HepG2 (cell line): ENCODE results near the gene ITGA7. TPM values are rescaled to one million over a fixed set of nuclear protein-coding genes. Genes with fewer than 3 reads are reported as not detected.

Experiments used
- ATAC-seq: fragments of 200-7000 bp; cut with Tn5 transposase; 3 replicates; pipeline ENCODE4 v1.9.1; 2020; ENCODE audit warnings: mild to moderate bottlenecking, moderate library complexity
- BruUV-seq: library from RNA; stranded (reverse); fragments of 400-500 nt; replicated peaks from 2 replicates; lab custom pipeline; 2021; lab: Mats Ljungman, UMichigan
- CTCF ChIA-PET: fragments of 300-600 bp; formaldehyde crosslinking; extraction: SDS; loops from one replicate; lab custom pipeline; 2021; ENCODE audit warnings: low total read pairs, inconsistent platforms, low intra/inter-chr PET ratio; lab: Yijun Ruan, JAX
- POLR2A ChIA-PET: fragments of 350-600 bp; sonication (Branson Sonifier 250); formaldehyde crosslinking; loops from one replicate; lab custom pipeline; 2020; ENCODE audit warnings: antibody characterized with exemption, inconsistent platforms; lab: Yijun Ruan, JAX
- DNase-seq: peaks from one replicate; pipeline ENCODE4 v3.0.0-alpha.2; 2015; ENCODE audit warnings: low spot score
- FAIRE-seq: peaks from 3 replicates; lab custom pipeline; 2011; peaks lifted over from hg19 to GRCh38; lab: Jason Lieb, UNC
- H2AFZ ChIP-seq: one replicate; pipeline ENCODE4 v1.6.1; 2011; ENCODE audit warnings: low read length, inconsistent platforms
- H3K27ac ChIP-seq: fragments of 300-600 bp; 3 replicates; pipeline ENCODE4 v1.8.0; 2011; ENCODE audit warnings: mixed run types, mild to moderate bottlenecking, mixed read lengths, low read length, inconsistent platforms; ENCODE audit not compliant: insufficient read depth; ENCODE audit errors: extremely low read length
- H3K27me3 ChIP-seq, 2 experiments: fragments of 200-600 bp in 1 of 2; 2 replicates in 1 of 2; 3 replicates in 1 of 2; pipeline versions ENCODE4 v1.6.0 to v1.8.0; 2011; ENCODE audit warnings: low read length in 2 of 2, mild to moderate bottlenecking in 2 of 2, moderate library complexity in 2 of 2, inconsistent platforms in 1 of 2; ENCODE audit not compliant: insufficient read depth in 2 of 2, control insufficient read depth in 1 of 2
- H3K36me3 ChIP-seq, 2 experiments: fragments of 200-600 bp in 1 of 2; replicated peaks in 1 of 2; 2 replicates in 1 of 2; 3 replicates in 1 of 2; pipeline versions ENCODE4 v1.5.1 to v1.8.0; 2011; ENCODE audit warnings: low read length in 2 of 2, inconsistent platforms in 1 of 2; ENCODE audit not compliant: insufficient read depth in 2 of 2, control insufficient read depth in 1 of 2
- H3K4me1 ChIP-seq: 2 replicates; pipeline ENCODE4 v1.5.1; 2012; ENCODE audit warnings: low read length, inconsistent platforms; ENCODE audit not compliant: insufficient read depth
- H3K4me2 ChIP-seq: 2 replicates; pipeline ENCODE4 v1.6.0; 2011; ENCODE audit warnings: low read depth, low read length, inconsistent platforms
- H3K4me3 ChIP-seq, 3 experiments: fragments of 200-600 bp in 1 of 3; sonication (generic), shearing (Covaris generic) in 1 of 3; replicated peaks in 1 of 3; 2 replicates each; pipeline ENCODE4 v1.5.1; 2011 to 2016; ENCODE audit warnings: low read length in 3 of 3, inconsistent platforms in 2 of 3, low read depth in 2 of 3, mild to moderate bottlenecking in 2 of 3, control low read depth in 1 of 3, mixed read lengths in 1 of 3; ENCODE audit not compliant: insufficient read depth in 1 of 3
- H3K79me2 ChIP-seq: one replicate; pipeline ENCODE4 v1.6.1; 2011; ENCODE audit warnings: low read length, inconsistent platforms; ENCODE audit not compliant: insufficient read depth
- H3K9ac ChIP-seq: 2 replicates; pipeline ENCODE4 v1.6.0; 2011; ENCODE audit warnings: mild to moderate bottlenecking, low read depth, low read length, inconsistent platforms; ENCODE audit not compliant: insufficient read depth
- H3K9me3 ChIP-seq: 2 replicates; pipeline ENCODE4 v1.5.1; 2012; ENCODE audit warnings: mild to moderate bottlenecking, low read length
- H4K20me1 ChIP-seq: 2 replicates; pipeline ENCODE4 v1.6.0; 2011; ENCODE audit warnings: inconsistent platforms, mild to moderate bottlenecking, low read length, moderate library complexity; ENCODE audit not compliant: insufficient read depth
- NBN ChIP-seq: fragments of 450-650 bp; conservative IDR thresholded peaks from 2 replicates; pipeline ENCODE4 v1.6.1; 2017
- ZFYVE20 ChIP-seq: sonication (generic); formaldehyde crosslinking; IDR thresholded peaks from 2 replicates; pipeline ENCODE4 v1.8.0; 2023; ENCODE audit warnings: low read depth, mild to moderate bottlenecking, moderate library complexity, missing genetic modification reagents, borderline replicate concordance
- WGBS: methylation state at CpG from one replicate; pipeline ENCODE4 v1.1.6; 2017; ENCODE audit warnings: low lambda C conversion rate; 5-methylcytosine and 5-hydroxymethylcytosine counted together
- in situ Hi-C: cut with HindIII; loops from 2 replicates; pipeline ENCODE4 v1.10.0; 2017; ENCODE audit warnings: low pct_unique_long_range_greater_than_20kb; ENCODE audit not compliant: extremely low pct_ligation_motif_present
- intact Hi-C: fragments of 100-400 bp; cut with micrococcal nuclease; formaldehyde crosslinking; loops from one replicate; pipeline ENCODE4 v1.10.0; 2022; ENCODE audit not compliant: unreplicated experiment
- polyA plus RNA-seq, 8 experiments: library from polyadenylated mRNA; depleted of rRNA in 3 of 8; stranded (reverse) in 7 of 8; unstranded in 1 of 8; fragments of >200 nt; fragmentation: Illumina TruSeq in 4 of 8; extraction: Trizol in 4 of 8; gene quantifications; 2 replicates each; pipeline versions ENCODE4 v1.2.1 to v1.2.3, GENCODE V29; 2011 to 2016; ENCODE audit warnings: low read depth in 4 of 8, missing spikeins in 1 of 8, mixed read lengths in 1 of 8; ENCODE audit not compliant: insufficient read depth in 1 of 8
- total RNA-seq, 5 experiments: library from RNA; depleted of rRNA; stranded (reverse); fragments of >200 nt; fragmentation: Illumina TruSeq; extraction: Trizol; gene quantifications; 2 replicates each; pipeline ENCODE4 v1.2.3, GENCODE V29; 2016; ENCODE audit warnings: low read depth in 1 of 5
- TF ChIP-seq, protein P1 (sequence below), 2 experiments: sonication (generic) in 1 of 2; formaldehyde crosslinking in 1 of 2; IDR thresholded peaks; 2 replicates each; pipeline versions ENCODE4 v1.4.0 to v1.6.1; 2016 to 2020; ENCODE audit warnings: borderline replicate concordance in 1 of 2, low read depth in 1 of 2, mild to moderate bottlenecking in 1 of 2, missing genetic modification reagents in 1 of 2

Gene ITGA7
- total and polyA plus RNA-seq, 2 of the 13 experiments (the other 11 are each of a cell fraction or from before 2014, with no cell fraction given) = 0.65 to 0.75 TPM

DNA sequence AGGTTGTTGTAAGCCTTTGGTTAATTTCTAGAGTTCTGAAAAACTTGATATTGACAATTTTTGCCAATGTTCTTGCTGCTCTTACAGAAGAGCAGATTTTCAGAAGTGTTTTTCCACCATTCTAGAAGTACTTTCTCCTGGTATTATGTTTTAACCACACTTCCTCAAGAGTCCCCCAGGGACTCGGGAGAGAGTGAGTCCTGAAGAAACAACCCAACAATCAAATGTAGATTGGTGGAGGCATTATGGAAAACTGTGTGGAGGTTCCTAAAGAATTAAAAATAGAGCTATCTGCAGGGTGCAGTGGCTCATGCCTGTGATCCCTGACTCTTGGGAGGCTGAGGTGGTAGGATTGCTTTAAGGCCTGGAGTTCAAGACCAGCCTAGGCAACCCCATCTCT, 44.3 kb downstream of the ITGA7 start:
- H4K20me1 ChIP-seq = no peaks in the 10 kb centered on the region
- H3K9me3 ChIP-seq = no peaks in the 10 kb centered on the region
- 0 out of 5 replicates have a peak, but pooled peaks cover 0 to 1% of the 10 kb centered on the region in 2 experiments for H3K27me3 ChIP-seq
- no peaks in the 10 kb centered on the region for H3K79me2 ChIP-seq
- H3K4me3 ChIP-seq = no peak overlapping the region
- no peak overlapping the region for H3K4me2 ChIP-seq
- H3K9ac ChIP-seq = no peak overlapping the region
- no peak overlapping the region for H3K27ac ChIP-seq
- no peaks in the 10 kb centered on the region for H3K4me1 ChIP-seq
- POLR2A ChIA-PET = no interaction called here
- in situ Hi-C loops (loop anchor here (5.0 kb wide), 1 partner anchor 74 kb away; no protein-coding TSS in a partner anchor), intact Hi-C loops (no loop called here)
- 4% methylated on average over 1 of the region's 1 CpG for WGBS
- H2AFZ ChIP-seq = no peak overlapping the region
- CTCF ChIA-PET = interaction anchor here (1.1 kb wide), 1 partner anchor 58 kb away, joined by 4 read pairs; no protein-coding TSS in a partner anchor
- DNase-seq (no peak), FAIRE-seq (no peak), ATAC-seq (no peak)
- TF ChIP-seq NBN (no peak), ZFYVE20 (CRISPR knock-in tag) (no peak)
- TF ChIP-seq, protein P1, sequence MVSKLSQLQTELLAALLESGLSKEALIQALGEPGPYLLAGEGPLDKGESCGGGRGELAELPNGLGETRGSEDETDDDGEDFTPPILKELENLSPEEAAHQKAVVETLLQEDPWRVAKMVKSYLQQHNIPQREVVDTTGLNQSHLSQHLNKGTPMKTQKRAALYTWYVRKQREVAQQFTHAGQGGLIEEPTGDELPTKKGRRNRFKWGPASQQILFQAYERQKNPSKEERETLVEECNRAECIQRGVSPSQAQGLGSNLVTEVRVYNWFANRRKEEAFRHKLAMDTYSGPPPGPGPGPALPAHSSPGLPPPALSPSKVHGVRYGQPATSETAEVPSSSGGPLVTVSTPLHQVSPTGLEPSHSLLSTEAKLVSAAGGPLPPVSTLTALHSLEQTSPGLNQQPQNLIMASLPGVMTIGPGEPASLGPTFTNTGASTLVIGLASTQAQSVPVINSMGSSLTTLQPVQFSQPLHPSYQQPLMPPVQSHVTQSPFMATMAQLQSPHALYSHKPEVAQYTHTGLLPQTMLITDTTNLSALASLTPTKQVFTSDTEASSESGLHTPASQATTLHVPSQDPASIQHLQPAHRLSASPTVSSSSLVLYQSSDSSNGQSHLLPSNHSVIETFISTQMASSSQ (IDR thresholded peaks at IDR 0.05; ENCODE audit: low read depth) = no peak
- TF ChIP-seq, protein P1 (CRISPR knock-in tag; IDR thresholded peaks at IDR 0.05; ENCODE audit: borderline replicate concordance) = no peak
- no peaks in the 10 kb centered on the region for H3K36me3 ChIP-seq
- BruUV-seq = no TSS peak
